SKM-1 (cell line): ENCODE results near the gene CRTAP.
"Not testable (repeated sequence)": the region's sequence is repeated elsewhere in the genome, so short reads cannot be mapped to it uniquely, and the experiment has no call there.

Experiments
- DNase-seq: peaks from one replicate; lab custom pipeline; 2025; ENCODE audit not compliant: unreplicated experiment; lab: John Stamatoyannopoulos, UW

Gene CRTAP

GRCh38 chr3:33139006-33139623 is 25.3 kb downstream of the CRTAP start:
- not testable (repeated sequence) for DNase-seq

GRCh38 chr3:33139996-33140395 is 26.2 kb downstream of the CRTAP start:
- DNase-seq = no peak

- no peak for DNase-seq
Observed at GRCh38 chr3:33141006-33141405, 27.2 kb downstream of the CRTAP start.

GRCh38 chr3:33144433-33144832 is 30.6 kb downstream of the CRTAP start:
- DNase-seq = no peak

- DNase-seq = no peak
Observed at GRCh38 chr3:33145221-33145900, 31.5 kb downstream of the CRTAP start.

GRCh38 chr3:33145901-33146580 is 32.2 kb downstream of the CRTAP start:
- no peak for DNase-seq

GRCh38 chr3:33146791-33147445 is 33.1 kb downstream of the CRTAP start:
- DNase-seq = peak; percentile 16

- peak; percentile 60 for DNase-seq
Observed at GRCh38 chr3:33149342-33149741, 35.5 kb downstream of the CRTAP start.

GRCh38 chr3:33152363-33153360 is 38.8 kb downstream of the CRTAP start:
- no peak for DNase-seq

- DNase-seq = no peak
Observed at GRCh38 chr3:33153782-33154181, 40.0 kb downstream of the CRTAP start.

- no peak for DNase-seq
Observed at GRCh38 chr3:33155301-33155700, 41.5 kb downstream of the CRTAP start.

GRCh38 chr3:33159234-33159633 is 45.4 kb downstream of the CRTAP start:
- no peak for DNase-seq

- DNase-seq = no peak
Observed at GRCh38 chr3:33159981-33160380, 46.2 kb downstream of the CRTAP start.

- not testable (repeated sequence) for DNase-seq
Observed at GRCh38 chr3:33162621-33163020, 48.8 kb downstream of the CRTAP start.

- no peak for DNase-seq
Observed at GRCh38 chr3:33165372-33165771, 51.6 kb downstream of the CRTAP start.

GRCh38 chr3:33166095-33166494 is 52.3 kb downstream of the CRTAP start:
- no peak for DNase-seq

- DNase-seq = no peak
Observed at GRCh38 chr3:33167284-33167683, 53.5 kb downstream of the CRTAP start.

- no peak for DNase-seq
Observed at GRCh38 chr3:33167716-33168336, 54.0 kb downstream of the CRTAP start.

GRCh38 chr3:33170531-33170930 is 56.7 kb downstream of the CRTAP start:
- DNase-seq = no peak

- DNase-seq = no peak
Observed at GRCh38 chr3:33171580-33171979, 57.8 kb downstream of the CRTAP start.
